A549 (cell line): Measurements from ENCODE around the gene SLC35F3.

Experiments
- BCL3 ChIP-seq: fragments of >200 bp; sonication (Bioruptor Twin); formaldehyde crosslinking; IDR thresholded peaks from 3 replicates; pipeline ENCODE4 v1.6.1; 2016
- CEBPB ChIP-seq, 2 experiments: fragments of >200 bp in 1 of 2; sonication (Bioruptor Twin) in 1 of 2; formaldehyde crosslinking in 1 of 2; IDR thresholded peaks; 2 replicates each; pipeline ENCODE4 v1.6.1; 2012 to 2016
- CTCF ChIP-seq: fragments of >200 bp; sonication (Bioruptor Twin); formaldehyde crosslinking; IDR thresholded peaks from 3 replicates; pipeline ENCODE4 v1.5.1; 2016
- EP300 ChIP-seq, 2 experiments: fragments of >200 bp; sonication (Bioruptor Twin); formaldehyde crosslinking; IDR thresholded peaks; 2 replicates in 1 of 2; 3 replicates in 1 of 2; pipeline ENCODE4 v1.6.1; 2016 to 2017
- JUNB ChIP-seq: fragments of >200 bp; sonication (Bioruptor Twin); formaldehyde crosslinking; IDR thresholded peaks from 2 replicates; pipeline ENCODE4 v1.6.1; 2016
- POLR2A ChIP-seq: IDR thresholded peaks from 2 replicates; pipeline ENCODE4 v1.6.1; 2012; ENCODE audit warnings: mild to moderate bottlenecking, low read length
- USF2 ChIP-seq: fragments of 450-650 bp; IDR thresholded peaks from 2 replicates; pipeline ENCODE4 v1.6.1; 2014; ENCODE audit warnings: antibody characterized with exemption

- TF ChIP-seq EP300 (IDR thresholded peaks at IDR 0.05) (no peak), JUNB (no peak), CTCF (no peak), USF2 (no peak), CEBPB (IDR thresholded peaks at IDR 0.05) (no peak), POLR2A (no peak), BCL3 (no peak)
These were observed 198.7 kb downstream of the SLC35F3 start for GRCh38 chr1:234103198-234103597.
